Activated T-cell treated with anti-CD3 and anti-CD28 coated beads for 1 hour (primary cell): ENCODE data around the gene TSPEAR.

Experiments
- DNase-seq: peaks from one replicate; pipeline ENCODE4 v3.0.0-alpha.2; 2020; ENCODE audit warnings: low read depth

TSPEAR gene

DNA sequence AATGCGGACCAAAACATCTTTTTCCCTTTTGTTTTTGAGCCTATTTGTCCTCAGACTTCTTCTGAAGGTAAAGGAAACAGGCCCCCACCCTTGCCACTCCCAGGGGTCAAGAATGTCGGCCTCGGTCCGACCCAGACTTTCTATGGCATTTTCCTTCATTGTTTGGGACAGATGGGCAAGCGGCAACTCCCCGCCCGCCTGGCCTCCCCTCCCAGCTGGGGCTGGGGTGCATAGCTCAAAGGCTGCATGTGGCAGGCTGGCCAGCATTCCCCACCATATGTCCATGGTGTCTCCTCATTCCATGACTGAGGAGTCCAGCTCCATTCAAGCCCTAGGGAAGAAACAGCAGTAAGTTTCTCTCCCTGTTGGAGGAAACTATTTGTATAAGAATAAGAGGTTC lies 29.4 kb upstream of the TSPEAR start:
- no peak for DNase-seq

DNA sequence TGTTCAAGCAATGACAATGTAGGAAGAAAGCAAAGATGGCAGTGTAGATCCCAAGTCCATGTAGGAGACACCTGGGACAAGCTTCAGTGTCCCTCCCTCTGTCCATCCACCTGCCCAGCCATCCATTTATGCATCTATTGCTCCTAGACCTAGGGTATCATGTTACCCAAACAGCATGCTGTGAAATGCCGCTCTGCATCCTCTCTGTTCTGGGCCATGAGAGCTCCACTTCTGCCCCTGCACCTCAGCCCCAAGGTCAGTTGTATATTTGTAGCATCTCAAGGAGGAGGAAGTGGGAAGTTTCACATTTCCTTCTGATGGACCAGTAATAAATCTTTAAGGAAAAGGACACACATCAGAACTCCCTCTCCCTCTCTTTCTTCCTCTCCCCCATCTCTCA lies 27.9 kb upstream of the TSPEAR start:
- DNase-seq: no peak

DNA sequence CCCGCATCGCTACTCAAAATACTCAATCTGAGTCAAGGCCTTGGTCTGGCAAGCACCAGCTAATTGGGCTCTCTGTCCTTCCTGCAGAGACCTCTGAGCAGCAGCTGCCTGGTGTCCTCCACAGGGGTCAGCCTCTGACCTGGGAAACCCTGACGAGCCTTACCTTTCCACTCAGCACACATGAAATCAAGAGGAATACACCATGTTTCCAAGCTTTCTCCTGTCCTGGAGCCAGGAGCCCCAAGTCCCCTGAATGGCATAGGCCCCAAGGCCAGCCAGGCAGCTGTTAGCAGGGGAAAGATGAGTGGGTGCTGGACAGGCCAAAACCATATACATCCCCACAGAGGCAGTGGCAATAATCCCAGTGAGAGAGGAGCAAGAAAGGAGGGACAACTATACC lies 27.2 kb upstream of the TSPEAR start:
- no peak for DNase-seq

DNA sequence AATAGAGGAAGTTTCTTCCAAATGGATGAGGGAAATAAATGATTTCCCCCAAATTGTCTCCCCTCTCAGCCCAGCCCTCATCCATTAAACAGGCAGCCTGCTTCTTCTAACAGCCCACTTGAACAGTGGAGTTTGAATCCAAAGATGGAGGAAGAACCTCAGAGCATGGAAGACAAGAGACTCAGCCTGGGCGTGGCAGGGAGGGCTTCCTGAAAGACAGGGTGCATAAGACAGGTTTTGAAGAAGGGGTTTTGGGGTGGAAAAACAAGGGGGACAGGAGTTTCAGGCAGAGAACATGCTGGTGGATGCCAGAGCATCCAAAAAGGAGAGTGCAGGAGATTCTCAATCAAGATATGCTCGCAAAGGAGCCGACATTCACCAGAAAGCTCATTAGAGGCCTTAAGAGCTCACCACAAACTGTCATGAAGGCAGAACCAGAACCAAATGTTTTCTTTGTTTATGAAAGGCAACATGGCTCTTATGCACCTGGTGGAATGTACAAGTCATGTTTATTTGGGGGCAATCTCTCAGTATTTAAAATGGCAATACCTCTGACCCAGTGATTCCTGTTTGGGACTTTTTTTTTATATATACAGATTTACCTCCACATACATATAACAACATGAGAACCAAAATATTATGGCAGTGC lies 26.5 kb upstream of the TSPEAR start:
- DNase-seq: no peak

DNA sequence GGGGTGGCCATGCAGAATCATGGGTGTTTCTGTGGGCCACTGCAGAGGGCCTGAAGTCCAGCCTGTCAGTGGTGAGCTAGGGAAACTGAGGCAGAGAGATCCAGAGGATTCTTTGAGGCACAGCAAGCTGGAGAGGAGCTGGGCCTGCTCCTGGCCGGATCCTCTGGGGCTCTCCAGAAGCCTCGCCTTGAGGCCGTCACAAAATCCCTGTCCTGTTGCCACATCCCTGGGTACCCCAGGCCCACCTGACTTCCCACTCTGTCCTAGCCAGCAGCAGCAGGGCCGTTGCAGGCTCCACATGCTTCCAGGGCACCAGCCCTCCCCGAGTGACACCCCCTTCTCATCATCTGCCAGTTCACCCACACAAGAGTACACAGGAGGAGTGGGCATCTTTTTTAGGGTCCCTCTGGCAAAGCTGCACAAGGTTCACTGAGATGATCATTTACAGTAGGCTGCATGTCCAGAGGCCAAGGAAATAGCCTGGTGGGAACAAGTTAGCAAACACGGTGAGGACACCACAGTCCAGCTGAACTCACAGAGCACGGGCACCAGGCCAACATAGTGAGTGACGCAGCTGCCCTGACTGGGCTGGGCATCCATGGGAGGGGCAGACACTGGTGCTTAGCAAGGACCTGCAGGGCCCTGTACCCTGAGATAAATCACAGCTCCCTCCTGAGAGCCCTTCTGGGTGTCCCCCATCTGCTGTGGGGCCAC lies 25.1 kb upstream of the TSPEAR start:
- no peak for DNase-seq

DNA sequence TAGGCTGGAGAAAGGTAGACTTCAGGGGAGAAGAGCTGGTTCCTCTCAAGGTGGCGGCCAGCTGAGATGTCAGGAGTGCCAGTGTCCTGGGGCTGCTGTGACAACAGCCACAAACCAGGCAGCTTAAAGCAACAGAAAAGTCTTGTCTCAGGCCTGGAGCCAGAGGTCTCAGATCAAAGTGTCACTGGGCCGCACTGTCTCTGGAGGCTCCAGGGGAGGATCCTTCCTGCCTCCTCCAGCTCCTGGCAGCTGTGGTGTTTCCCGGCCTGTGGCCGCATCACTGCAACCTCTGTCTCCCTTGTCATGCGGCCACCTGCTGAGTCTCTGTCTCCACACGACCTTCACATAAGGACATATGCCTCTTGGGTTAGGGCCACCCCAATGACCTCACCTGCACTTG lies 24.4 kb upstream of the TSPEAR start:
- no peak for DNase-seq

DNA sequence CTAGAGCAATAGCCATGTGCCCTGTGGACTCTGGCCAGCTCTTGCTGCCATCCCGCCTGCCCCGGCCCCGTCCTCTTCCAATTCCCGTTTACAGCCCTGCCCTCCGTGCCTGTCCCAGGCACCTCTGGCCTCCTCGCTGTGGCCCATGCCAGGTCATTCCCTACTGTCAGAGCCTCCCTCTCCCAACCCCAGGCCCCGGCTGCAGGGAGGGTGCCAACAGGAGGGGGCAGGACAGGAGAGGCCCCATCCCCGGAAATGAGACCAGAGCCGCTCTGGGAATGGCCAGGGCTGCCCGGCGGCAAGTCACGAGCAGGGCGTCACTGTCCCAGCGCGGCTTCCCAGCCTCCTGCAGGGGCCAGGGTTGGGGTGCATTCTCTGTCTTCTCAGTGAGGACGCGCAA lies 23.5 kb upstream of the TSPEAR start:
- no peak for DNase-seq

DNA sequence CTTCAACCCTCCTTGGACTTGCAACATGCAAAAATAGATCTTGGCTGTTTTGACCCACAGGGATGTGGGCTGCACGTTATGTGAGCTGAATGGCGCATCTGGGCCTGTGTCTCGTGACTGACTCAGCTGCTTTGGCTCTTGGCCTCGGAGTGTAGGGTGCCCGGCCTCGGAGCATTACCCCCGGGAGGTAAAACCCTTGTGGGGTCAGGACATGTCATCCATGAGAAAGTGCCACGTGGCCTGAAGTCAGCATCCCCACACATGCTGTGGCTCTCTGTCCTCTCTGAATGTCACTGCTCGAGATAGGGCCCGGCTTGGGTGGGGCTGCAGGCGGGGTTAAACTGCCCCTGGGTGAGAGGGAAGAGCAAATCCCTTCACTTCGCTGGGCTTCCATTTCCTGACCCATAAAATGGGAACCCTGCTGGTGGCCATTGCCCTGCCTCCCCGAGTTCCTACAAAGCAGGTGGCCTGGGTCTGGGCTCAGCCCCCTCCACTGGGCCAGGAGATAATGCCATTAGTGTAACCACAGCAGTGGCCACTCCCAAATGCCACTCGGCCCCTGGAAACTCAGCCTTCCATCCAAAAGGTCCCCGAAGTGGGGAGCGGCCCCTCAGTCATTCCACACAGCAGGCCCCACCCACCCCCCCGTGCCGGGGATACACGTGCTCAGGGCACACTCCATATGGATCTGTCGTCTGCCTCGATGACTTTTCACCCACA lies 22.8 kb upstream of the TSPEAR start:
- no peak for DNase-seq

DNA sequence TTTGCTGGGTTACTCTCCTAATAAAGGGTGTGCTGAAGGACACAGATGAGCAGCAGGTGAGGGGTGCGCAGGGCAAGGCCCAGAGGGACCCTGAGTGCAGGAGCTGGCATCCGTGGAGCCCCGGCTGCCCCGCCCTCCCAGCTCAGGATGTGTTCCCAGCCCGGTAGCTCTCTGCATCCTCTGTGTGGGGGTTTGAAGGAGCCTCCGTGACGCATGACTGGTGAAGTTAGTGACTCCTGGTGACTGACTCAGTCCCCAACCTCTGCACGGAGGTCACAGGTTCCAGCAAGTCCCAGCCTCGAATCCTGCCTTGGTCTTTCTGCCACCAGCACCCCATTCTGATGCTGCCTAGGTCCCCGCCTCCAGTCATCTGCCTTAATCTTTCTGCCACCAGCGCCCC lies 21.6 kb upstream of the TSPEAR start:
- no peak for DNase-seq

DNA sequence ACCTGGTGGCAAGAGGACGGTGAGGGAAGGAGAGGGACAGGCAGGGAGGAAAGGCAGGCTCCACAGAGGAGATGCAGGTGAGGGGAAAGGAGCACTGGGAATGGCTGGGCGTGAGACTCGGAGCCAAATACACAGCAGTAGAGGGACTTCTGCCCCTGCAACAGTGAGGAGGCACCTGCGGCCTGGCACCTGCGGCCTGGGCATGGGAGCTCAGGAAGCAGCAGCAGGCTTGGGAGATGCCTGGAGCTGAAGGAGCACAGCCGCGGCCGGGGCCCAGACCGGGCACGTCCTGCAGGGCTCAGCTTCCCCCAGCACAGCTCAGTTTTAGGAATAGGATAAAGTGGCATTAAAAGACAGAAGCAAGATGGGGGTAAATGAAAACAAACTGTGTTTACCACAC lies 20.9 kb upstream of the TSPEAR start:
- DNase-seq: no peak

DNA sequence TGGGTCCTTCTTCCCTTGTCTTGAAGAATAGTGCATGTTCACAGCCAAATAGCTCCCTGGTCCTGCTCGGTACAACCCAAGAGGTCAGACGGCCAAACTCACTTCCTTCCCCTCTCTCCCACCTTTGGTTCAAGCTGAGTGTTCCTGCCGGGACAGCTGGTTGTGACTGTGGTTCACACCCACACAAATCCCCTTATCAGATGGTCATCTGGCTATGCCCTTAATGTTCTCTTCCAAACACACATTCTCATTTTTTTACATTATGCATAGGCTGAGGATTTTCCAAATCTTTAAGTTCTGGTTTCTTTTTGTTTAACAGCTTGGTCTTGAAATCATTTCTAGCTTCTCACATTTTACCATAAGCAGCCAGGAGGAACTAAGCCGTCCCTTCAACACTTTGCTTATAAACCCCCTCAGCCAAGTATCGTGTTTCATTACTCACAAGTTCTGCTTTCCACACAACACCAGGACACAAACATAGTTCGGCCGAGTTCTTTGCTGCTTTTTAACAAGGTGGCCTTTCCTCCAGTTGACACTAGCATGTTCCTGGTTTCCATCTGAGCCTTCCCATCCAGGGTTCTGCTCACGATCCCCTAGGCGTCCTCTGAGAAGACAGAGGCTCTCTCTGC lies 19.7 kb upstream of the TSPEAR start:
- no peak for DNase-seq

DNA sequence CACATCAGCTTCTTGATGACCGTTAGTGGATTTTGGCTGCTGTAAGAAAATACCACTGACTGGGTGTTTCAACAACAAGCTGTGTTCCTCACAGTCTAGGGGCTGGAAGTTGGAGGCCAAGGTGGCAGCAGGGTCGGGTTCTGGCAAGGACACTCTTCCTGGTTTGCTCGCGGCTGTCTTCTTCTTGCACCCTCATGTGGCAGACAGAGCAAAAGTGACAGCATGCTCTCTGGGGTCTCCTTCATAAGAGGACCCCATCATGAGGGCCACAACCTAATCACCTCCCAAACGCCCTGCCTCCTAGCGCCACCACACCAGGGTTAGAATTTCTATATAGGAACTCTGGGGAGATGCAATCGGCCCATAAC lies 18.6 kb upstream of the TSPEAR start:
- no peak for DNase-seq

DNA sequence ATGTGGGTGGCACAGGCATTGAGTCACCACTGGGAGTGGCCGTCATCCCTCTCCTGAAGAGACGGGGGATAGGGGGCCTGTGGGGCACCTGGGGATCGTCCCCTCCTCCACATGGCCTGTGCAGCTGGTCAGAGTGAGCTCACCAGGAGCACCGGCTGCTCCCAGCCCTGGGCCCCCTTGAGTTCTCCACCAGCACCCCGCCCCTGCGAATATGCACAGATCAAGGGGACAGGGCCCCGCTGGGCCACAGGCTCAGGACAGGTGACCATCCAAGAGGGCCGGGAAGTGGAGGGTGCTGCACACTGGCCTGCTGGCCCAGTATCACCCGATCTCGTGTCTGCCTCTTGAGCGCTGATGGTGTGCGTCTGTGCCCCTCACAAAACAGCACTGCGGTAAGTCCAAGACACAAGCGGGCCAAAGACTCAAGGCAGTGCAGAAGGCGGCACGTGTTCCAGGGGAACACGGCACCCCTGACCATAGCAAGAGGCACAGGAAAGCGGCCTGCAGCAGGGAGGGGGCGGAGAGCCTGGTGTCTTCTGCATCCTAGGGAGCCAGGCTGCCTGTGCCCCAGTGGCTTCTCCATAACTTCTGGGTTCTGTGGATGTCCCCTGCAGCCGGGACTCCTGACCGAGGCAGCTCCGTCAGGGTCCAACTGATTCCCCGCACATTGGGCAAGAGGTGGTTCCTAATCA lies 18.1 kb upstream of the TSPEAR start:
- no peak for DNase-seq

DNA sequence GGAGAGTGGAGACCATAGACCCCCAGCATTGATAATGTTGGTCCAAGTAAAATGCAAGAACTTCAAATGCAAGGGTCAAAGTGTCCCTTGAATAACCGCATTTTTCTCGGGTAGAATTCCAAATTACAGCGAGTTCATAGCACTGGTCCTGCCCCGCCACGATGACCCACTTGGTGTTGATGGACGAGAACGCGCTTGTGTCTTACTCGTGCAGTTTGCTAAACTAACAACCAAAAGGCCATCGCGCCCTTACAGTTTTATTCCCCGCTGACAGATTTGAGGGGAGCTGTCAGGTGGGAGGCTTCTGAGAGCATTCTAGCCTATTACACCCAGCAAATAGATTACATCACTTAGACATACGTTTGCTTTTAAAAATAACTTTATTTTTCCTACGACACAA lies 17.3 kb upstream of the TSPEAR start:
- DNase-seq: no peak

DNA sequence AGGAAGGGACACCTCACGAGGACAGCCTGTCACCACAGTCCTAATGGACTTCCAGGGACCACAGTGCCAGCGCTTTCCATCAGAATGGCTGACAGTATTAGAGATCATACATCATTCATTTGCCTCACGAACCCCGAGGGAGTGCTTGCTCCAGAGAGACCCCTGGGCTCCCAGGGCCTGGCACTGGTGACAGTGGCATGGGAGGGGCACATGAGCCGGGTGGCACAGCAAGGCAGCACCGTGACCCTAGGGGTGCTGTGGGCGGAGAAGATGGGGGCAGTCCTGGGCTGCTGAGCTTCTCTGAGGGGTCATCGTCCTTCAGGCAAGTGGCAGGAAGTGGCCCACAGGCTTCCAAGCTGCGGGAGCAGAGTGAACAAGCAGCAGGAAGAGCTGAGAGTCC lies 16.4 kb upstream of the TSPEAR start:
- no peak for DNase-seq

DNA sequence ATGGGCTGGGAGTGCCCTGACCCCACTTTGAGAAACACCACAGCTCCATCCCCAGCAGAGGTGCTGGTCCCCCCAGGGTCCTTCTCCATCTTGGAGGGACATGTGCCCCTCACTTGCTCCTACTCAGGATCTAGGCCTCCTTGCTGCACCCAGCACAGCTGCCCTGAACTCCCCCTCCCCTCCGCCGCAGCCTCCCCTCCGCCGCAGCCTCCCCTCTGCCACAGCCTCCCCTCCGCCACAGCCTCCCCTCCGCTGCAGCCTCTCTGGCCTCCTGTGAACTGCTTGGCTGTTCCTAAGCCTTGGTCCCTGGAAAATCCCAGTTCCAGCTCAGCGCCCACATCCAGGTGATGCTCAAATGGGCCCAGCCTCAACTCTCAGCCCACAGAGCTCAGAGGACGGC lies 15.9 kb upstream of the TSPEAR start:
- DNase-seq: no peak

DNA sequence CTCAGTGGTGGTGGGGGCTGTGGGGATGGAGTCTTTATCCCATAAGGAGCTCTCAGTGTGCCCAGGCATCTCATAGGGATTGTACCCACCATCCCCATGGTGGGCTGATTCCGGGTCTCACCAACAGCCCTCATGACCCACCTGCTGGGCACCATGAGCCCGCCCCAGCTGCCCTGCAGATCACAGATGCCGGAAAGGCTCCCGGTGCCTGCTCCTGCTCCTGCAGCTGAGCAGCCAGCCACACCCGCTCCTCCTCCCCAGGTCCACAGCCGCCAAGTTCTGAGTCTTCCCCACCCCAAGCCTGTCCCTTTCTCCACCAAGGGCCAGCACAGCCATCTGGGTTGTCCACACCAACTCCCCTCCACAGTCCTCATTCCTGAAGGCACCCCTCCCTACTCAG lies 15.5 kb upstream of the TSPEAR start:
- DNase-seq: no peak

DNA sequence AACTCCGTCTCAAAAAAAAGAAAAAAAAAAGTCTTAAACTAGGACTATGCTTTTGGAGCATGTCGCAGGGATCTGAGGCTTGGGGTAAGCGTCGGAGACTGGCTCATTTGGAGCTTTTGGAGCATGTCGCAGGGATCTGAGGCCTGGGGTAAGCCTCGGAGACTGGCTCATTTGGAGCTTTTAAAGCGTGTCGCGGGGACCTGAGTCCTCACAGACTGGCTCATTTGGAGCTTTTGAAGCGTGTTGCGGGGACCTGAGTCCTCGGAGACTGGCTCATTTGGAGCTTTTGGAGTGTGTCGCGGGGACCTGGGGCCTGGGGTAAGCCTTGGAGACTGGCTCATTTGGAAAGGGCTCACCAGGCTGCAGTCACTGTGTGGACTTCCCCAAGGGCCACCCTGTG lies 13.6 kb upstream of the TSPEAR start:
- no peak for DNase-seq

DNA sequence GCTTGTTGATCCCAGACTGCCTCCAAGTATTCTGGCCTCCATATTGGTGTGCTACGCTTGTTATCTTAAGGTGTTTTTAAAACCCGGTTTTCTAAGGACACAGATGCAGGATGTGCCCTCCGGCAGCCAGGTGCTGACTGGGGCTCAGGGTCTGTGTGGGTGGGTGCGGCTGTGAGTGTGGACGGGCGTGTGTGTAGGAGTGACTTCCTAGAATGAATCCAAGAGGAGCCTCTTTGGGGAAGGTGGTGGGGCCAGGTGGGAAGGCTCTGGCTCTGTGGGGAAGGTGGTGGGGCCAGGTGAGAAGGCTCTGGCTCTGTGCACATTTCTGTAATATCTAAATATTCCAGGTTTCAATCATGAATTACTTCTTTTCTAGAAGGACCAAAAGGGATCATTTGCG lies 12.8 kb upstream of the TSPEAR start:
- no peak for DNase-seq

DNA sequence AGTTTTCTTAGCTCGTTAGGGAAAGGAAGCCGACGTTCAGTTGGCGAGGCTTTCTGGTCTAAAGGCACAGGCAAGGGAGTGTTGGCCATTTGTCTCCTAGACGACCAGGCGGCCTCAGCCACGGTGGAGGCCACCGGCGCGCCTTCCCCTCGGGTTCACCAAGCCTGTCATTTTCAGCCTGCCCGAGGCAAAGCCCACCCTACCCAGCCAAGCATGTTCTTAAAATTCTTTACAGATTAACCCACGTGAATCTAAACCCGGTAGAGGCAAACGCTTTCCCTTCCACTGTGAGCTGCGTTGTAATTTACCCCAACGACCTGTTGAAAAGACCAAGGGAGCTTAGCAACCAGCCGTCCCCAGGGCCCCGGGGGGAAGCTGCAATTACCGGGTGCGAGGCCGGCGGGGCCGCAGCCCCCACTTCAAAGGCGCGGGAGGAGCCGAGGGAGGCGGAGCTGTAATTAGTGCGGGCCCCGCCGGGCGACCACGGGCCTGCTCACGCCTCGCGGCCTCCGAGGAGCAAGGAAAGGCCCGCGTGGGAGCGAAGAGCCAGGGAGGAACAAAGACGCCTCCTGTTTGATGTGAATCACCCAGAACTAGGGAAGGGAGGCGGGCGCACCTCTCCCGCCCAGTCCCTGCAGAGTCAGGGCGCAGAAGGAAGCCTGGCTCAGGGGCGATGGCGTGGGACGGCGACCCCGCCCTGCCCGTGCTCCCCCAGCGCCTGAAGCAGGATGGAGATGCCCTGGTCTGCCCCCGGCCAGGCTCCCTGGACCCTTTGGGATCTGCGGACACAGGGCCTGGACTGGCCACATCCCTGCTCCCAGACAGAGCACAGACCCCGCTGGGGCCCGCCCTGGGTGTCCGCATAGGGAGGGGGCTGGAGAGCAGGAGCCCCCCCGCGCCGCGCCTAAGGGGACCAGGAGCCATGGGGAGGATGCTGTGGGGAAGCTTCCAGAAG lies 12.1 kb upstream of the TSPEAR start:
- DNase-seq: no peak

DNA sequence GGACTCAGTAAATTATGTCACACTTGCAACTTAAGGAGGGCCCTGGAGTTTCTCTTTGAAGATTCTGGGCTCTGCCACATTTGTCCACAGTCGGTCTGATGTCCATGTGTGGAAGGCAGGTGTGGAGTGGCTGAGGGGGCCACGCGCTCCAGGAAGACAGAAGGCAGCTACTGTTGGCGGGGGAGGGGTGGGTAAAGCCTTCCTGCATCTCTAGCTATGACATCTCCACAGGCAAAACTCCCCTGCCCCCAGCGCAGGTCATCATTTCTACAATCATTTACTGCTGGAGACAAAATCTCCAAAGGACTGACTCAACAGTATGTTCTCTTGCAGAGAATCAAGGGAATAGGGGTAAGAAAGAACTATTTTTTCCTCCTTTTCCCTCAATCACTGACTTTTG lies 11.4 kb upstream of the TSPEAR start:
- no peak for DNase-seq
